Measurements from ENCODE around the gene FFAR1.

Gene FFAR1

GRCh38 chr19:35395382-35396199 lies 47.9 kb downstream of the FFAR1 start:
- DNase-seq: peak; percentile 58

- DNase-seq: no peak
Measured at GRCh38 chr19:35396240-35396885, 48.7 kb downstream of the FFAR1 start.

- DNase-seq: no peak
Measured at GRCh38 chr19:35397064-35397463, 49.4 kb downstream of the FFAR1 start.
